Karpas-422 (cell line): Measurements from ENCODE around the gene CDH24. TPM values are rescaled to one million over a fixed set of nuclear protein-coding genes. Genes with fewer than 3 reads are reported as not detected.

Source experiments
- DNase-seq: peaks from one replicate; pipeline ENCODE4 v3.0.0-alpha.2; 2015
- H2AFZ ChIP-seq: fragments of 200-600 bp; sonication (generic); 2 replicates; pipeline ENCODE4 v1.6.1; 2014; ENCODE audit warnings: antibody characterized with exemption, low read length, mixed read lengths
- H3K27ac ChIP-seq: fragments of 200-600 bp; sonication (generic); 2 replicates; pipeline ENCODE4 v1.5.1; 2014; ENCODE audit warnings: mild to moderate bottlenecking, low read length, moderate library complexity
- H3K27me3 ChIP-seq: fragments of 200-600 bp; sonication (generic); 2 replicates; pipeline ENCODE4 v1.6.1; 2014; ENCODE audit warnings: low read length, mixed read lengths
- H3K36me3 ChIP-seq: fragments of 200-600 bp; sonication (generic); 2 replicates; pipeline ENCODE4 v1.6.1; 2014; ENCODE audit warnings: low read length, mixed read lengths; ENCODE audit not compliant: insufficient read depth
- H3K4me1 ChIP-seq: fragments of 200-600 bp; sonication (generic); 2 replicates; pipeline ENCODE4 v1.6.1; 2014; ENCODE audit warnings: mild to moderate bottlenecking, low read length, mixed read lengths
- H3K4me2 ChIP-seq: fragments of 200-600 bp; sonication (generic); 2 replicates; pipeline ENCODE4 v1.6.1; 2014; ENCODE audit warnings: low read length, low read depth, mild to moderate bottlenecking; ENCODE audit not compliant: poor library complexity, severe bottlenecking
- H3K4me3 ChIP-seq: fragments of 200-600 bp; sonication (generic); 2 replicates; pipeline ENCODE4 v1.5.1; 2014; ENCODE audit warnings: mild to moderate bottlenecking, antibody characterized with exemption, low read length, mixed read lengths
- H3K79me2 ChIP-seq: fragments of 200-600 bp; sonication (generic); 2 replicates; pipeline ENCODE4 v1.6.1; 2014; ENCODE audit warnings: mild to moderate bottlenecking, low read length, mixed read lengths
- H3K9ac ChIP-seq: fragments of 200-600 bp; sonication (generic); 2 replicates; pipeline ENCODE4 v1.6.0; 2014; ENCODE audit warnings: low read length
- H3K9me2 ChIP-seq: fragments of 200-600 bp; sonication (generic), shearing (Covaris generic); replicated peaks from 2 replicates; pipeline ENCODE4 v1.6.0; 2014; ENCODE audit warnings: mild to moderate bottlenecking, low read length, moderate library complexity; ENCODE audit not compliant: insufficient read depth
- H3K9me3 ChIP-seq: fragments of 300-700, 200-600 bp; sonication (generic); 2 replicates; pipeline ENCODE4 v1.6.1; 2014; ENCODE audit warnings: low read length, mixed read lengths
- H4K20me1 ChIP-seq: fragments of 200-600 bp; sonication (generic); 2 replicates; pipeline ENCODE4 v1.6.1; 2014; ENCODE audit warnings: mild to moderate bottlenecking, antibody characterized with exemption, low read length, low read depth; ENCODE audit not compliant: insufficient read depth
- total RNA-seq: library from RNA; depleted of rRNA; stranded (reverse); fragments of >200 nt; shearing (Covaris generic); gene quantifications from 2 replicates; pipeline ENCODE4 v1.2.3, GENCODE V29; 2014; ENCODE audit warnings: low replicate concordance

The CDH24 gene
- total RNA-seq, 1 experiment from 2014 or later, result 0.34 TPM

DNA sequence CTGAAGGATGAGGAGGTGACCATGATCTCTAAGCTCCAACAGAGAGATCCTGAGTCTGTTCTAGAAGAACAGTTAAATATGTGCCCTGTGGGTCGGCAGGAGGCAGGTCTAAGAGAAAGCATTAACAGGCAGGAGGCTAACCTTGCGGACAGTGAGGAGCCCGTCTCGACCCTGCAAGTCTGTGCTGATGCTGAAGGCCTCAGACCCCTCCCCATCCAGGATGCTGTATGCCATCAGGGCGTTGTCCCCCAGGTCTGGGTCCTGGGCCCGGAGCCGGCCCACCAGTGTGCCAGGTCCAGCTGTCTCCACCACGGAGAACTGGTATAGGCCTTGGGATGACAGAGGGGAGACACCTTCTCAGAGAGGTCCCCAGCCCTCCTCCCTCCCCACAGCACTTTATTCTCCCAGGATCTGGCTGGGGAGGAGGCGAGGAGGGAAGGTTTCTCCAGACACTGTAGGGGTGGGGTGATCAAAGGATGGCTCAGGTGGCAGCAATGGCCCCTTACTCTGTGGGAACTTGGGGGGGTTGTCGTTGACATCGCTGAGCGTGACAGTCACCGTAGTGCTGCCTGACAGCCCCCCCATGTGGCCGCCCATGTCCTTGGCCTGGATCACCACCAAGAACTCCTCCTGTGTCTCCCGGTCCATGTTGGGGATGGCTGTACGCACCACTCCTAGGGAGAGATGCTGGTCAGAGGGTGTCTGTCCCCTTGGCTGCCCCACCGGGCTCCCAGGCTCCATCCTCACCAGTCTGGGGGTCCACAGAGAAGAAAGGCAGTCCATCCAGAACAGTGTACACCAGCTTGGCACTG lies 3.1 kb downstream of the CDH24 start:
- H3K4me3 ChIP-seq, result no peak overlapping the region
- peaks cover 5% of the 10 kb centered on the region; the same call in 1 of the 2 replicates for H4K20me1 ChIP-seq
- peaks cover 19% of the 10 kb centered on the region for H3K4me1 ChIP-seq
- H2AFZ ChIP-seq, result no peak overlapping the region
- H3K79me2 ChIP-seq, result no peaks in the 10 kb centered on the region
- H3K9me3 ChIP-seq, result no peaks in the 10 kb centered on the region
- H3K36me3 ChIP-seq, result no peaks in the 10 kb centered on the region
- H3K27ac ChIP-seq, result no peak overlapping the region
- H3K9ac ChIP-seq, result no peak overlapping the region
- no peak overlapping the region for H3K4me2 ChIP-seq
- H3K27me3 ChIP-seq, result no peaks in the 10 kb centered on the region
- DNase-seq, result peak; percentile 70
- H3K9me2 ChIP-seq, result no peaks in the 10 kb centered on the region

- Histone ChIP-seq H3K9me3 (no peaks in the 10 kb centered on the region), H3K79me2 (no peaks in the 10 kb centered on the region), H3K27me3 (no peaks in the 10 kb centered on the region), H3K4me1 (peaks cover 19% of the 10 kb centered on the region), H2AFZ (no peak overlapping the region), H3K9ac (no peak overlapping the region), H3K4me3 (no peak overlapping the region), H4K20me1 (peaks cover 5% of the 10 kb centered on the region; the same call in 1 of the 2 replicates), H3K9me2 (no peaks in the 10 kb centered on the region), H3K4me2 (no peak overlapping the region), H3K36me3 (no peaks in the 10 kb centered on the region), H3K27ac (no peak overlapping the region)
- no peak for DNase-seq
Observed at GRCh38 chr14:23053426-23053825, 3.9 kb downstream of the CDH24 start.

GRCh38 chr14:23052671-23053070 lies 4.6 kb downstream of the CDH24 start:
- H3K27ac ChIP-seq, result no peak overlapping the region
- no peak overlapping the region for H3K9ac ChIP-seq
- no peak overlapping the region for H3K4me3 ChIP-seq
- H3K27me3 ChIP-seq, result no peaks in the 10 kb centered on the region
- no peaks in the 10 kb centered on the region for H3K79me2 ChIP-seq
- H3K9me2 ChIP-seq, result no peaks in the 10 kb centered on the region
- H3K9me3 ChIP-seq, result no peaks in the 10 kb centered on the region
- H4K20me1 ChIP-seq, result peaks cover 5% of the 10 kb centered on the region; the same call in 1 of the 2 replicates
- H3K4me2 ChIP-seq, result no peak overlapping the region
- no peaks in the 10 kb centered on the region for H3K36me3 ChIP-seq
- H3K4me1 ChIP-seq, result peaks cover 13% of the 10 kb centered on the region
- DNase-seq, result no peak
- no peak overlapping the region for H2AFZ ChIP-seq

GRCh38 chr14:23052182-23052623 lies 5.1 kb downstream of the CDH24 start:
- H3K9ac ChIP-seq, result no peak overlapping the region
- H3K36me3 ChIP-seq, result no peaks in the 10 kb centered on the region

DNA sequence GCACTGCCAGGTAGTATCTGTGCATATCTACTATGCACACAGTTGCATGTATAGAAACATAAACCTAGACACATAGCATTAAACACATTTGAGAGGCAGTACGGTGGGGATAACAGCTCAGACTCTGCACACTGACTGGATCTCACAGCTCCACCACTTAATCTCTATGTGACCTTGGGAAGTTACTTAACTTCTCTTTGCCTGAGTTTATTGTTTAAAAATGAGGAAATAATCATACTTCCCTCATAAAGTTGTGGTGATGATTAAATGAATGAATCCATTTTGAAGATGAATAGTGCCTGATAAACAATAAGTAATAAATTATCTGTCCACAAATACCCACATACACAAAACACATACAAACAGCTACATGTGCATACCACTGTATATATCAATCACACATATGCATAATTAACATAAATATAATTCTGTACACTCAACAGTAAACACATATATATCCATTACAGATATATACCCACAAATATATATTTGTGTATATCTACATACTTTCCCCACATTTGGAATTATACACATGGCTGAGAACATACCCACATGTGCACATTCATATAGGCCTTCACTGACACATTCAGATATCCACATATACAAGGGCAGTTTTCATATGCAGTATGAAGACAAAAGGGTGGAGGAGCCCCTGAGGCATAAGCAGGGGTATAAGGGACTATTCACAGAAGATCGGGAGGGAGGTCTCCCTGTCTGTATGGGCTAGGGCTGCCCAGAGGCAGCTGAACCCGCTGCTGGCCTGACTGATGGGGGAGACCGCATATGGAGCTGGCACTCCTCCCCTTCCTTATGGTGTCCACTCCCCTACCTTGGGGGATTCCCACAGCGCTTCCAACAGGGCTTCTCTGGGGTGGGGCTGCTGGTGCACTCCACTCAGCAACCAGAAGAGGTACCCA lies 5.9 kb downstream of the CDH24 start:
- no peak for DNase-seq
- H3K9me2 ChIP-seq, result no peaks in the 10 kb centered on the region
- no peak overlapping the region for H3K9ac ChIP-seq
- no peaks in the 10 kb centered on the region for H3K36me3 ChIP-seq
- H3K4me3 ChIP-seq, result no peak overlapping the region
- no peaks in the 10 kb centered on the region for H4K20me1 ChIP-seq
- no peak overlapping the region for H3K4me2 ChIP-seq
- no peak overlapping the region for H3K27ac ChIP-seq
- H3K9me3 ChIP-seq, result no peaks in the 10 kb centered on the region
- no peaks in the 10 kb centered on the region for H3K79me2 ChIP-seq
- no peaks in the 10 kb centered on the region for H3K27me3 ChIP-seq
- H3K4me1 ChIP-seq, result peaks cover 3% of the 10 kb centered on the region
- no peak overlapping the region for H2AFZ ChIP-seq

More at GRCh38 chr14:23052182-23052623, 5.1 kb downstream of the CDH24 start:
- no peaks in the 10 kb centered on the region for H3K9me2 ChIP-seq
- no peaks in the 10 kb centered on the region for H3K9me3 ChIP-seq
- H3K4me1 ChIP-seq, result peaks cover 11% of the 10 kb centered on the region
- H3K4me2 ChIP-seq, result no peak overlapping the region
- no peak overlapping the region for H3K27ac ChIP-seq
- no peak overlapping the region for H2AFZ ChIP-seq
- H3K79me2 ChIP-seq, result no peaks in the 10 kb centered on the region
- H3K27me3 ChIP-seq, result no peaks in the 10 kb centered on the region
- H3K4me3 ChIP-seq, result no peak overlapping the region
- DNase-seq, result no peak
- H4K20me1 ChIP-seq, result peaks cover 5% of the 10 kb centered on the region; the same call in 1 of the 2 replicates

DNA sequence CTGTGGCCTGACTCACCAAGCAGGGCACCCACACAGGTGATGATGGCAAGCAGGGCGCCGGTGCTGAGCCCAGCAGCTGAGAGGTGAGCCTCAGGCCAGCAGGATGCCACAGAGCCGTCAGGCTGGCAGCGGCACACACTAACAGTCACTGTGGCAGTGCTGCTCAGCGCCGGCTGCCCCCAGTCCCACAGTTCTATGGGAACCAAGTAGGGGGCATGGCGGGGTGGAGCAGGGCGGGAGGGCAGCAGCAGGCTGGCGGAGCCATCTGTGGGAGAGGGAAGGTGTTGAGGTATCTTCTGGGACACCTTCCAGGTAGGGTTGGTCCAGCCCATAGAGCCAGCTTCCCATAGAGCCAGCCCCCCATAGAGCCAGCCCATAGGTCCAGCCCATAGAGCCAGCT lies 8.3 kb downstream of the CDH24 start:
- no peak for DNase-seq
- Histone ChIP-seq H3K9me3 (no peaks in the 10 kb centered on the region), H3K4me3 (no peak overlapping the region), H3K36me3 (no peaks in the 10 kb centered on the region), H3K9me2 (no peaks in the 10 kb centered on the region), H4K20me1 (no peaks in the 10 kb centered on the region), H3K27ac (no peak overlapping the region), H3K27me3 (no peaks in the 10 kb centered on the region), H3K4me2 (no peak overlapping the region), H2AFZ (no peak overlapping the region), H3K79me2 (no peaks in the 10 kb centered on the region), H3K4me1 (no peaks in the 10 kb centered on the region), H3K9ac (no peak overlapping the region)

- Histone ChIP-seq H3K27me3 (no peaks in the 10 kb centered on the region), H3K9me3 (no peaks in the 10 kb centered on the region), H3K4me1 (no peaks in the 10 kb centered on the region), H3K36me3 (no peaks in the 10 kb centered on the region), H3K4me3 (no peak overlapping the region), H3K9me2 (no peaks in the 10 kb centered on the region), H4K20me1 (no peaks in the 10 kb centered on the region), H3K79me2 (no peaks in the 10 kb centered on the region), H3K9ac (no peak overlapping the region), H3K4me2 (no peak overlapping the region), H2AFZ (no peak overlapping the region), H3K27ac (no peak overlapping the region)
- DNase-seq, result no peak
Observed at GRCh38 chr14:23047751-23048693, 9.3 kb downstream of the CDH24 start.
